NCI-H748 treated with DMSO at 0.1 percent for 48 hours (cell line): Measurements from ENCODE around the gene EYA2.
"Not testable (repeated sequence)": the region's sequence is repeated elsewhere in the genome, so short reads cannot be mapped to it uniquely, and the experiment has no call there.

Experiments
- DNase-seq: peaks from one replicate; lab custom pipeline; 2025; lab: John Stamatoyannopoulos, UW

Gene EYA2, protein sequence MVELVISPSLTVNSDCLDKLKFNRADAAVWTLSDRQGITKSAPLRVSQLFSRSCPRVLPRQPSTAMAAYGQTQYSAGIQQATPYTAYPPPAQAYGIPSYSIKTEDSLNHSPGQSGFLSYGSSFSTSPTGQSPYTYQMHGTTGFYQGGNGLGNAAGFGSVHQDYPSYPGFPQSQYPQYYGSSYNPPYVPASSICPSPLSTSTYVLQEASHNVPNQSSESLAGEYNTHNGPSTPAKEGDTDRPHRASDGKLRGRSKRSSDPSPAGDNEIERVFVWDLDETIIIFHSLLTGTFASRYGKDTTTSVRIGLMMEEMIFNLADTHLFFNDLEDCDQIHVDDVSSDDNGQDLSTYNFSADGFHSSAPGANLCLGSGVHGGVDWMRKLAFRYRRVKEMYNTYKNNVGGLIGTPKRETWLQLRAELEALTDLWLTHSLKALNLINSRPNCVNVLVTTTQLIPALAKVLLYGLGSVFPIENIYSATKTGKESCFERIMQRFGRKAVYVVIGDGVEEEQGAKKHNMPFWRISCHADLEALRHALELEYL

DNA sequence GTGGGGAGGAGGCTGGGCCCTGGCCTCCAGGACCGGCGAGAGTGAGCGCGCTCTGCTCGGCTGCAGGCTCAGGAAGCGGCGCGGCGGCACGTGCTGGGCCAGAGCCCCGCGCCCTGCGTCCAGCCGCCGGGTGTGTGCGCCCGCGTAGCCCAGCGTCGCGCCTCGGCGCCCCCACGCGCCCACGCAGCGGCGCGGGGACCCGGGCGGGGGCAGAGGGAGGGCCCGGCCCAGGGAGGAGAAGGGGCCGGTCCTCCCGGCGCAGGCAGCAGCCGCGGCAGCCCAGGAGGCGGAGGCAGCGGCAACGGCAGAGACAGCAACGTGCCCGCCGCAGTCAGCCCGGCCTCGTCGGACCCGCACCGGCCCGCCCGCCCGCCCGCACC lies at the start of gene EYA2:
Gene EYA2 (plus strand): TSS at position 265 of the 380 bp plus-strand sequence. CDS start 95,168 bp downstream, outside the sequence.
- no peak for DNase-seq

DNA sequence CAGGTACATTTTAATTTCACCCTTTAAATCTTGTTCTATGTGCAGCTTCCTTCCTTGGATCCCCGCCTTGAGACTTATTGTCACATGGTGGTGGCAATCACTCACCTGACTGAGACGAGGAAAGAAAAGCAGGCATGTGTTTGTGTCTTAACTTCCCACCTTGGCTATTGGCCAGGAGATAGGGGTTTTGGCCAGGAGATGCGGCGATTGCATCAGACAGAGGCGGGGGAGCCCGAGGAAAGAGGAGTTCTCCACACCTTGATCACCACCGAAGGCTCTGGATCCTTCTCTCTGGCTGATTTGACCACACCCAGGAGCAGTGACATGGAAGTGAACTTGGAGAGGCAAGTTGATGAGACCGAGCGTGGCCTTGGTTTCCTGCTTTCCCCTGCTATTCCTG lies 49.7 kb upstream of the EYA2 start:
- no peak for DNase-seq

GRCh38 chr20:46849269-46849668 lies 45.4 kb upstream of the EYA2 start:
- no peak for DNase-seq

DNA sequence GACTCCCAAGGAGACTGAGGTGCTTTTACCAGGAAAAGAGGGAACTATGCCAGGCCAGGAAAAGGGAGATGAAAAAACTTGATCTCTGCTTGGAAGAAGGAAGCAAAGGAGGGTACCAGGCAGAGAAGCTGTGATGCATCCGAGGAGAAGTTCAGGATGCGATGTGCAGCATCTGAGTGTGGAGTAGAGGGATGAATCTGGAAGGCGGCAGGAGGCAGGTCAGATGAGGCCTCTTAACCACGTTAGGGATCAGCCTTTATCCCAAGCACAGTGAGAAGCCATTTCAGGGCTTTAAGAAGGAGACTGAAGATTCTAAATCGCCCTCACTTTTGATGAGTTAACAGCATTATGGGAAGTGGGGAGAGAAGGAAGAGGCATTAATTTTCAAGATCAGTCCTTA lies 44.9 kb upstream of the EYA2 start:
- no peak for DNase-seq

DNA sequence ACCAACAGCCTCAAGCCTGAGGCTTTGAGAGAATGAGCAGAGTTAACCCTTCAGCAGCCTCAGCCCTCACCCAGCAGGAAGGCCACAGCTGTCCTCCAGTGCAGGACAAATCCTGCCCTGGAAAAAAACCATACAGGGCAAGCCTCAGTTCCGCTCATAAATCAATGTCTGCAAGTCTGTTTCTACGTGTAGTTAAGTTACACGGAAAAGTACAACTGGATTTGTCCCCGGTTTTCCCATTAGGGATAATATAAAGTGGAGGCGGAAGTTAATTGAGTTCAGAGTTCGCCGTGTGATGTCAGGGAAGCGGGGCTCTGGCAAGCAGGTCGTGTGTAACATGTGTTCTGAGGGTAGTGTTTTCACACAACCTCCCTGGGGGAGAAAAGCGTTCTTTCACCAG lies 44.2 kb upstream of the EYA2 start:
- no peak for DNase-seq

GRCh38 chr20:46850896-46851295 lies 43.7 kb upstream of the EYA2 start:
- no peak for DNase-seq

DNA sequence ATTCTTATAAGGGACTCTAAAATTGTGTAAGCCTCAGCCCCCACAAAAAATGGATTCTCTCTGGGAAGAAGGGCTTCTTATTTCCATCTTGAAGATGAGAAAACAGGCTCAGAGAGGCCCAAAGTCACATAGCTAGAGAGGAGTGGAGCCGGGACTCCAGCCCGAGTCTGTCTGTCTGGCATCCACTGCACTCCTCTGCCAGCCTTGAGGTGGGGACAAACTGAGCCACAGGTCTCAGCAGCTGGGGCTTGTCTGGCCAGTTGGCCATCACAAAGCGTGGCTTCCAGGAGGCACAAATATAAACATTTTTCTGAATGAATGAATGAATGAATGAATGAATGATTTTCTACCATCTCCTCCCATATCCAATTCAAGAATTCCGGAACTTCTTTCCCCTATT lies 42.9 kb upstream of the EYA2 start:
- no peak for DNase-seq

- DNase-seq, result no peak
These were observed 42.3 kb upstream of the EYA2 start for GRCh38 chr20:46852313-46852712.

- no peak for DNase-seq
These were observed 40.7 kb upstream of the EYA2 start for GRCh38 chr20:46853926-46854325.

- no peak for DNase-seq
These were observed 37.4 kb upstream of the EYA2 start for GRCh38 chr20:46857061-46857831.

GRCh38 chr20:46865824-46866223 lies 28.8 kb upstream of the EYA2 start:
- DNase-seq, result no peak

DNA sequence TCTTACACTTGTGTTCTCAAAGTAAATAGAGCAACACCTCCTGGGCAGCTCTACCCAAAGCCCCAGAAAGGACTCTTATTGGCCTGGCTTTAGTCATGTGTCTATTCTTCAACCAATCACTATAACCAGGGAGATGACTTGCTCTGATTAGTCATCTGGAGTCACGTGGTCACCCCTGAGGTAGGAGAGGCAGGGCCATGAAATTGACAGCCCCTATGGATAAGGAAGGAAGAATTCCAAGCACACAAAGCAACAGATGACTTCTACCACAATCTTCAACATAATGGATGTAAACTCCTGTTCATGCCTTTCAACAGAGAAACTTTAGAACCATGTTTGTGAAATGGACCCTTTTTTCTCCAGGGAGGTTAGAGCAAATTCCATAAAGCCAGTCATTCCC lies 24.6 kb upstream of the EYA2 start:
- DNase-seq, result no peak

GRCh38 chr20:46872328-46873211 lies 22.1 kb upstream of the EYA2 start:
- no peak for DNase-seq

DNA sequence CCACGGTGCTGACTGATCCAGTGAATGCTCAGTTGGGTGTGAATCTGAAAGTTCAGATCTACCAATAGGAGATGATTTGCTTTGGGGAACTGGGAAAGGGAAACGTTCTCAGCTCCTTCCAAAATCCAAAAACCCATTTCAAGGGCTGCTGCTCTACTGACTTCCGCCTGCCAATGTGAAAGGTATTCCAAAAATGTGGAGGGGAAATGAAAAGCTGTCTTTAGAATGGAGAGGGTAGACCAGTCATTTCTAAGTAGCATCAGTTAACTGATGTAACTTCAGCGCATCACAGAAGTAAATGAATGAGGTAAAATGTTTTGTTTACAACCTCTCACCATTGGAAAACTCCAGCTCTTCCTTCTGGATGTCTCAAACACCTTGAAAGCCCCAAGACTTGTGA lies 19.6 kb upstream of the EYA2 start:
- DNase-seq, result no peak

DNA sequence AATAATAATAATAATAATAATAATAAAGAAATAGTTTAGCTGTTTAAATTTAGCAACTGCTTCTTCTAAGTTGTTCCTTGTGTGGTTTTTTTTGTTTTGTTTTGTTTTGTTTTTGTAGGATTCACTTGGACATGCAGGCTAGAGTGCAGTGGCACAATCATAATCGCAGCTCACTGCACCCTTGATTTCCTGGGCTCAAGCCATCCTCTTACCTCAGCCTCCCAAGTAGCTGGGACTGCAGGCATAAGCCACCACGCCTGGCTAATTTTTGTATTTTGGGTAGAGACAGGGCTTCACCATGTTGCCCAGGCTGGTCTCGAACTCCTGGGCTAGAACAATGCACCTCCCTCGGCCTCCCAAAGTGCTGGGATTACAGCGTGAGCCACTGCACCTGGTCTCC lies 15.3 kb upstream of the EYA2 start:
- no peak for DNase-seq

DNA sequence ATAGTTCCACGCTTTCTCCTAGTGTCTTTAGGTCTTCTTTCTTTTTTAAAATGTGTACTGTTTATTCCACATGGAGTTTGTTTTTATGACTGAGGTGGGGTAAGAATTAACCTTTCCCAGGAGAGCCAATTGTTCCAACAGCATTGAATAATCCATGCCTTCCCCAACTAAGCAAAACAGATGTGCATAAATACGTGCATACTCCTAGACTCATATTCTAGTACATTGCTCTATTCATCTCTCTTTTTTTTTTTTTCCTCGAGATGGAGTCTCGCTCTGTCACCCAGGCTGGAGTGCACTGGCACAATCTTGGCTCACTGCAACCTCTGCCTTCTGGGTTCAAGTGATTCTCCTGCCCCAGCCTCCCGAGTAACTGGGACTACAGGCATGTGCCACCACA lies 14.7 kb upstream of the EYA2 start:
- not testable (repeated sequence) for DNase-seq

- DNase-seq, result no peak
These were observed 10.8 kb upstream of the EYA2 start for GRCh38 chr20:46883892-46884291.

DNA sequence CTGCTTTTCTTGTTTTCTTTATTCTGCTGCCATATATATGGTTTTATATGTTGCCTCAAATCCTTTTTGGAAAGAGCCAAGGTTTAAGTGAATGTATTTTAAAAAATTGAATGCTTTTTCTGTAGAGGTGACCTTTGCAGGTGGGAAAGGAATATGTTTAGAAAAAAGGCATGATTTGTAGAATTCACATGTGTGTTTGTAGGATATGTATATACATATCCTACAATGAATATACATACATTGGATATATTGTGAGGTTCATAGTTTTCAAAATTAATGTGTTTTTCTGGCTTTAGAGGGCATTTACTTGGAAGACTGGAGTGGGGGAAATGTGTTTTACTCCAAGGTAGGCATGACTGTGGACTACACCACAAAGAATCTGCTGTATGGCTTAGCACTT lies 4.0 kb upstream of the EYA2 start:
- DNase-seq, result no peak

DNA sequence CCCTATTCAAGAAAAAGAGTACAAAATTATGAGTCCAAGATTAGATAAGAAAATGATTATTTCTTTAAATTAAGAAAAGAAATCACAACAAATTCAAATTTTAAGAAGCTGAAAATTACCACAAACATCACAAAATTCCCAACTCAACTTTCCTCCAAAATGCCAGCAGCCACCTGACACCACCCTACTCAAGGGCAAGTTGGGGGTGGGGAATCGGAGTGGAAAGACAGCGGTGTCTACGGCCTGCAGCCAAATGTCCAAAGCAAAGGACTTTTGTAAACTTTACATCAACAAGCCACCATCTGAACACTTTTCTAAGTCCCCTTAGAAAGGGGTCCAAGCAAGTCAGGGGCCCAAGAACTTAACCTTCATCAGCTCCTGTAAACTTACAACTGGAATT lies 1.6 kb upstream of the EYA2 start:
- no peak for DNase-seq

DNA sequence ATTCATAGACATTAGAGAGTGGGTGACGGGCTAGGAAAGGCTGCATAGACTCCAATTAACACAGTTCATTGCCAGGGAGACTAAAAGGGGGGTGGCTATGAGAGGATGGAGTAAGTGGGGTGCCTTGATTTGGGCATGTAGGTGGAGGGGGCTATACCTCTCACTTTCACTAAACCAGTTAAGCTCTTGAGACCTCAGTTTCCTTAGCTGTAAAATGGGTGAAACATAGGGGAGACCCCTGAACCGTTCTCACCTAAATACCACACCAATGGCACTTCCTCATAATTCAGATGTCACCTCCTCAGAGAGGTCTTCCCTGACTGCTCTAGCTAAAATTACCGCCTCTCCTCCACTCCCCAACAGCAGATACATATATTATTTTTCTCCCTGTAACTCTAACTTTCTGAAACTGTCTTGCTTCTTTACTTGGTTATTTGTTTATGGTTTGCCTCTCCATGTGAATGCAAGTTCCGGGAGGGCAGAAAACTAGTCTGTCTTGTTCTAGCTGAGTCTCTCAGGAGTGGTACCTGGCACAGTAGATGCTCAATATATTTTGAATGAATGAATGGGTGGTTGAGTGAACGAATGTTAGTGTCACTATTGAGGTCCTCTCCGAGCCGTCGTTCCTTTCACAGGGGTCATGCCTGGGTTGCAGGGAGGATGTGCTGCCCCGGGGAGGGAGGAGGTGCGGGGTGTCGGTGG lies 615 bp upstream of the EYA2 start:
- DNase-seq, result no peak
